K562 (cell line): ENCODE measurements around the gene ITPR1. TPM values are rescaled to one million over a fixed set of nuclear protein-coding genes. Genes with fewer than 3 reads are reported as not detected.

Experiments used
- ADNP ChIP-seq: fragments of 200-800 bp; sonication (Bioruptor generic); IDR thresholded peaks from 2 replicates; pipeline ENCODE4 v1.6.1; 2016; ENCODE audit warnings: missing genetic modification characterization, missing compliant biosample characterization
- BCOR ChIP-seq: fragments of 450-650 bp; IDR thresholded peaks from 2 replicates; pipeline ENCODE4 v1.6.1; 2016
- FOXK1 ChIP-seq: sonication (generic); formaldehyde crosslinking; IDR thresholded peaks from 2 replicates; pipeline ENCODE4 v1.8.0; 2022; ENCODE audit warnings: missing genetic modification reagents, mild to moderate bottlenecking, borderline replicate concordance
- GATA2 ChIP-seq: sonication (generic); formaldehyde crosslinking; IDR thresholded peaks from 2 replicates; pipeline ENCODE4 v1.4.0; 2020; ENCODE audit warnings: mild to moderate bottlenecking, missing genetic modification reagents
- HMG20A ChIP-seq: fragments of 450-650 bp; formaldehyde crosslinking; conservative IDR thresholded peaks from 2 replicates; pipeline ENCODE4 v1.4.0; 2020; ENCODE audit warnings: mild to moderate bottlenecking, mixed read lengths
- KDM1A ChIP-seq, 2 experiments: fragments of 450-650 bp; IDR thresholded peaks; 2 replicates each; pipeline ENCODE4 v1.6.1; 2016; ENCODE audit warnings: mild to moderate bottlenecking in 2 of 2
- MTA2 ChIP-seq: fragments of 450-650 bp; IDR thresholded peaks from 2 replicates; pipeline ENCODE4 v1.6.1; 2016; ENCODE audit warnings: low read depth
- NCOR1 ChIP-seq: fragments of 450-650 bp; IDR thresholded peaks from 2 replicates; pipeline ENCODE4 v1.6.1; 2016; ENCODE audit warnings: mild to moderate bottlenecking, moderate library complexity
- NFYB ChIP-seq: IDR thresholded peaks from 2 replicates; pipeline ENCODE4 v1.6.1; 2011; ENCODE audit warnings: mild to moderate bottlenecking, moderate library complexity; ENCODE audit not compliant: insufficient read length; ENCODE audit errors: extremely low read depth
- PTRF ChIP-seq: fragments of 450-650 bp; IDR thresholded peaks from 2 replicates; pipeline ENCODE4 v1.6.1; 2016; ENCODE audit warnings: mild to moderate bottlenecking, missing genetic modification characterization, missing compliant biosample characterization
- RBBP5 ChIP-seq: fragments of 200-600 bp; sonication (generic); IDR thresholded peaks from 2 replicates; pipeline ENCODE4 v1.6.1; 2012; ENCODE audit warnings: borderline replicate concordance, mild to moderate bottlenecking, low read length, control low read depth, inconsistent platforms; ENCODE audit not compliant: insufficient read depth, poor library complexity, severe bottlenecking
- RBM15 ChIP-seq: fragments of 200-400 bp; formaldehyde crosslinking; IDR thresholded peaks from 2 replicates; pipeline ENCODE4 v1.6.1; 2018; ENCODE audit warnings: mild to moderate bottlenecking, low read length, moderate library complexity; ENCODE audit not compliant: insufficient read depth
- TCF7L2 ChIP-seq: fragments of 150-350 bp; IDR thresholded peaks from 2 replicates; pipeline ENCODE4 v1.6.1; 2016; ENCODE audit warnings: low read depth, mild to moderate bottlenecking, low read length, moderate library complexity
- polyA plus RNA-seq, 8 experiments: library from polyadenylated mRNA; depleted of rRNA in 4 of 8; stranded (reverse) in 5 of 8; unstranded in 3 of 8; fragments of >200 nt; fragmentation: Nextera tagmentation in 2 of 8; fragmentation: Illumina TruSeq in 1 of 8; extraction: Ambion mirVana in 2 of 8; extraction: Trizol in 1 of 8; gene quantifications; 2 replicates each; pipeline versions ENCODE4 v1.2.1 to v1.2.3, GENCODE V29; 2011 to 2014; ENCODE audit warnings: inconsistent platforms in 1 of 8, missing spikeins in 1 of 8
- total RNA-seq, 7 experiments: library from RNA; depleted of rRNA in 6 of 7; stranded (reverse); fragments of >200 nt in 6 of 7; fragmentation: Illumina TruSeq in 2 of 7; extraction: Trizol in 2 of 7; gene quantifications; 2 replicates each; pipeline versions ENCODE4 v1.2.1 to v1.2.3, GENCODE V29; 2011 to 2021; ENCODE audit warnings: low replicate concordance in 1 of 7
- TF ChIP-seq, protein P1 (sequence below): fragments of 250-450 bp; sonication (Bioruptor Pico); IDR thresholded peaks from 2 replicates; pipeline ENCODE4 v1.8.0; 2021; ENCODE audit warnings: moderate library complexity, mild to moderate bottlenecking, inconsistent platforms
- TF ChIP-seq, protein P2 (sequence below): fragments of 250-450 bp; sonication (Bioruptor Pico); IDR thresholded peaks from 2 replicates; pipeline ENCODE4 v1.9.0; 2021; ENCODE audit warnings: mild to moderate bottlenecking, inconsistent platforms
- TF ChIP-seq, protein P3 (sequence below): fragments of 250-450 bp; sonication (Bioruptor Pico); IDR thresholded peaks from 2 replicates; pipeline ENCODE4 v1.5.0; 2021

ITPR1 gene
- total and polyA plus RNA-seq, 9 of the 15 experiments (the other 6 are each of a cell fraction or from before 2014, with no cell fraction given): 22.4 to 40.0 (median 27.4) TPM

DNA sequence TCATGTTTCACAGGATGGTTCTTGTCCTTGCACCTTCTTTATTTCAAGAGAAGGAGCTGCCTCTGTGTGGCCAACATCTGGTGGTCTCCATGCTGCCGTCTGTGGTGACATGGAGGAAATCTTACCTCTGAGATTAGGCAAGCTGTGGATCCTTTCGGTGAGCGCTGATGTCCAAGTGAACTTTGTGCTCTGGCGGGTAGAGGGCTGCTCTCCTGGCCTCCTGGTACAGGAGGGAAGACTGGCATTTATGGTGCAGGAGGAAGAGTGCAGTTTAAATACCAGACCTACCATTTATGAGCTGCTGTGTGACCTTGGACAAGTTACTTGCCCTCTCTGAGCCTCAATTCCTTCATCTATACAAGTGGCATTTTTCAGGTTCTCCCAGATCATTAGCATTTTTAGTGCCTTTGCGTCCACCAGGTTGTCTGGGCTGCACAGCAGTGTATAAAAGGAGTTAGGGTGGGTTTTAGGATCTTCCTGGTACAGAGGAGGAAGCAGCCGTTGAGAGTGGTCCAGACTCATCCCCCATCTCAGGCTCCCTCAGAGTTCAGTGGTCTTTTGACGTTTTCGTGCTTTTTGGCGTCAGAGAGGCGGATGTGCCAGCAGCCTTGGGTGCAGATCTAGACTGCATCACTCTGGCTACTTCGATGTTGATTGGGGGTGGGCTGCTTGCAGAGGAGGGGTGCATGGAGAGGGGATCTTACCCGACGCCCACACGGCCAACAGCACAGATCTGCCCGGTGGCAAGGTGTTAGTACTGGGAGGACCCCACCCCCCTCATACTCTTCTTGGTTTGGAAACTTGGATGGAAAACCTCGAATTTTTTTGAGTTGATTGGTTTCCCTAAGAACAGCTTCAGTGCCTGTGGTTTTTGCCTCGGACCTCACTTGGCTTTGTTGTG lies 162.2 kb downstream of the ITPR1 start (continued):
- TF ChIP-seq, protein P1, sequence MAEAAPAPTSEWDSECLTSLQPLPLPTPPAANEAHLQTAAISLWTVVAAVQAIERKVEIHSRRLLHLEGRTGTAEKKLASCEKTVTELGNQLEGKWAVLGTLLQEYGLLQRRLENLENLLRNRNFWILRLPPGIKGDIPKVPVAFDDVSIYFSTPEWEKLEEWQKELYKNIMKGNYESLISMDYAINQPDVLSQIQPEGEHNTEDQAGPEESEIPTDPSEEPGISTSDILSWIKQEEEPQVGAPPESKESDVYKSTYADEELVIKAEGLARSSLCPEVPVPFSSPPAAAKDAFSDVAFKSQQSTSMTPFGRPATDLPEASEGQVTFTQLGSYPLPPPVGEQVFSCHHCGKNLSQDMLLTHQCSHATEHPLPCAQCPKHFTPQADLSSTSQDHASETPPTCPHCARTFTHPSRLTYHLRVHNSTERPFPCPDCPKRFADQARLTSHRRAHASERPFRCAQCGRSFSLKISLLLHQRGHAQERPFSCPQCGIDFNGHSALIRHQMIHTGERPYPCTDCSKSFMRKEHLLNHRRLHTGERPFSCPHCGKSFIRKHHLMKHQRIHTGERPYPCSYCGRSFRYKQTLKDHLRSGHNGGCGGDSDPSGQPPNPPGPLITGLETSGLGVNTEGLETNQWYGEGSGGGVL: no peak
- TF ChIP-seq NFYB: no peak
- peak; percentile 92 for TF ChIP-seq BCOR
- no peak for TF ChIP-seq FOXK1 (CRISPR knock-in tag)
- TF ChIP-seq RBBP5: no peak
- no peak for TF ChIP-seq MTA2
- 0 out of 2 replicates have a peak, but pooled peaks have one; percentile 41 for TF ChIP-seq ADNP (tag)
- TF ChIP-seq, protein P2, sequence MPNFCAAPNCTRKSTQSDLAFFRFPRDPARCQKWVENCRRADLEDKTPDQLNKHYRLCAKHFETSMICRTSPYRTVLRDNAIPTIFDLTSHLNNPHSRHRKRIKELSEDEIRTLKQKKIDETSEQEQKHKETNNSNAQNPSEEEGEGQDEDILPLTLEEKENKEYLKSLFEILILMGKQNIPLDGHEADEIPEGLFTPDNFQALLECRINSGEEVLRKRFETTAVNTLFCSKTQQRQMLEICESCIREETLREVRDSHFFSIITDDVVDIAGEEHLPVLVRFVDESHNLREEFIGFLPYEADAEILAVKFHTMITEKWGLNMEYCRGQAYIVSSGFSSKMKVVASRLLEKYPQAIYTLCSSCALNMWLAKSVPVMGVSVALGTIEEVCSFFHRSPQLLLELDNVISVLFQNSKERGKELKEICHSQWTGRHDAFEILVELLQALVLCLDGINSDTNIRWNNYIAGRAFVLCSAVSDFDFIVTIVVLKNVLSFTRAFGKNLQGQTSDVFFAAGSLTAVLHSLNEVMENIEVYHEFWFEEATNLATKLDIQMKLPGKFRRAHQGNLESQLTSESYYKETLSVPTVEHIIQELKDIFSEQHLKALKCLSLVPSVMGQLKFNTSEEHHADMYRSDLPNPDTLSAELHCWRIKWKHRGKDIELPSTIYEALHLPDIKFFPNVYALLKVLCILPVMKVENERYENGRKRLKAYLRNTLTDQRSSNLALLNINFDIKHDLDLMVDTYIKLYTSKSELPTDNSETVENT (CRISPR knock-in tag): no peak
- TF ChIP-seq PTRF (tag): no peak
- TF ChIP-seq, protein P3, sequence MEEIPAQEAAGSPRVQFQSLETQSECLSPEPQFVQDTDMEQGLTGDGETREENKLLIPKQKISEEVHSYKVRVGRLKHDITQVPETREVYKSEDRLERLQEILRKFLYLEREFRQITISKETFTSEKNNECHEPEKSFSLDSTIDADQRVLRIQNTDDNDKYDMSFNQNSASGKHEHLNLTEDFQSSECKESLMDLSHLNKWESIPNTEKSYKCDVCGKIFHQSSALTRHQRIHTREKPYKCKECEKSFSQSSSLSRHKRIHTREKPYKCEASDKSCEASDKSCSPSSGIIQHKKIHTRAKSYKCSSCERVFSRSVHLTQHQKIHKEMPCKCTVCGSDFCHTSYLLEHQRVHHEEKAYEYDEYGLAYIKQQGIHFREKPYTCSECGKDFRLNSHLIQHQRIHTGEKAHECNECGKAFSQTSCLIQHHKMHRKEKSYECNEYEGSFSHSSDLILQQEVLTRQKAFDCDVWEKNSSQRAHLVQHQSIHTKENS: no peak
- no peak for TF ChIP-seq NCOR1
- TF ChIP-seq TCF7L2: no peak
- TF ChIP-seq KDM1A (IDR thresholded peaks at IDR 0.05): peak; percentile 19 to 30; a peak in 1 of 4 replicates
- no peak for TF ChIP-seq RBM15
- no peak for TF ChIP-seq HMG20A (CRISPR knock-in tag)
- no peak for TF ChIP-seq GATA2
